ENCODE measurements around the gene MLN.

GRCh38 chr6:33848484-33848883 is 44.7 kb upstream of the MLN start:
- TF ChIP-seq TCF12 (IDR thresholded peaks at IDR 0.05) (no peak), CTCF (IDR thresholded peaks at IDR 0.05) (no peak), MXI1 (IDR thresholded peaks at IDR 0.05; ENCODE audit: low read depth, low read length) (no peak), EP300 (IDR thresholded peaks at IDR 0.05; ENCODE audit: borderline replicate concordance in 1 of 2, low read depth in 1 of 2, low read length in 1 of 2) (no peak), POLR2AphosphoS5 (IDR thresholded peaks at IDR 0.05; ENCODE audit: low read depth, low read length) (no peak), EZH2phosphoT487 (IDR thresholded peaks at IDR 0.05; ENCODE audit: borderline replicate concordance, low read depth) (no peak), PBX3 (IDR thresholded peaks at IDR 0.05) (no peak), MAX (IDR thresholded peaks at IDR 0.05; ENCODE audit: low read depth) (no peak), SMC3 (IDR thresholded peaks at IDR 0.05; ENCODE audit: low read depth, low read length) (no peak), REST (IDR thresholded peaks at IDR 0.05; ENCODE audit: low read depth, low read length) (no peak), GATA2 (CRISPR knock-in tag; IDR thresholded peaks at IDR 0.05) (no peak), RXRA (IDR thresholded peaks at IDR 0.05; ENCODE audit: borderline replicate concordance, low read depth) (no peak)

All from SK-N-SH (cell line).